ENCODE results near the gene BTBD10. TPM values are rescaled to one million over a fixed set of nuclear protein-coding genes. Genes with fewer than 3 reads are reported as not detected.

BTBD10 gene
- total and polyA plus RNA-seq, 2 donors from 2014 or later, result 12.9 to 27.9 TPM

DNA sequence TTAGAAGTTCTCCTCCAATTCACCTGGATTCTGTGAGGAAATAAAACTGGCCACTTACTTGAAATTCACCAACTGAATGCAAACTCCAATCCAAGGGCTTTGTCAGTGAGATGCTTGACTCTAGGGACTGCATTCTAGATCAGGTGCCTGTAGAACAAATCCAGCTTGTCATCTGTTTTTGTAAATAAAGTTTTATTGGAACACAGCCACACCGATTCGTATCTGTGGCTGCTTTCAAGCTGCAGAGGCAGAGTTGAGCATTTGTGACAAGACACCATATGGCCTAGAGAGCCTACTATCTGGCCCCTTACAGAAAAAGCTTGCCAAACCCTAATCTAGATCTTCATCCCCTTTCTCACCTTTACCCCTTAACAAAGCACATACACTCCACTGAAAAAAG is 82.3 kb downstream of the BTBD10 start:
- H3K4me1 ChIP-seq (ENCODE audit: control insufficient read depth in 2 of 3, insufficient read depth in 2 of 3, low read depth in 1 of 3, low read length in 3 of 3), result no peaks in the 10 kb centered on the region
- DNase-seq, result no peak
- H3K9ac ChIP-seq (ENCODE audit: low read length in 3 of 3), result no peak overlapping the region
- intact Hi-C loops (cut with DNase I), result no loop called here
- H3K9me3 ChIP-seq (ENCODE audit: control insufficient read depth in 2 of 3, insufficient read depth in 1 of 3, low read length in 3 of 3), result no peaks in the 10 kb centered on the region
- no peak for FAIRE-seq
- H3K27ac ChIP-seq (ENCODE audit: low read depth in 2 of 2, low read length in 2 of 2), result no peak overlapping the region
- peaks cover 0 to 20% (median 14%) of the 10 kb centered on the region in 3 donors for H3K36me3 ChIP-seq (ENCODE audit: control insufficient read depth in 2 of 3, insufficient read depth in 3 of 3, low read length in 3 of 3)
- no peak overlapping the region for H3K4me3 ChIP-seq (ENCODE audit: low read length in 3 of 3)
- TF ChIP-seq, protein P1, sequence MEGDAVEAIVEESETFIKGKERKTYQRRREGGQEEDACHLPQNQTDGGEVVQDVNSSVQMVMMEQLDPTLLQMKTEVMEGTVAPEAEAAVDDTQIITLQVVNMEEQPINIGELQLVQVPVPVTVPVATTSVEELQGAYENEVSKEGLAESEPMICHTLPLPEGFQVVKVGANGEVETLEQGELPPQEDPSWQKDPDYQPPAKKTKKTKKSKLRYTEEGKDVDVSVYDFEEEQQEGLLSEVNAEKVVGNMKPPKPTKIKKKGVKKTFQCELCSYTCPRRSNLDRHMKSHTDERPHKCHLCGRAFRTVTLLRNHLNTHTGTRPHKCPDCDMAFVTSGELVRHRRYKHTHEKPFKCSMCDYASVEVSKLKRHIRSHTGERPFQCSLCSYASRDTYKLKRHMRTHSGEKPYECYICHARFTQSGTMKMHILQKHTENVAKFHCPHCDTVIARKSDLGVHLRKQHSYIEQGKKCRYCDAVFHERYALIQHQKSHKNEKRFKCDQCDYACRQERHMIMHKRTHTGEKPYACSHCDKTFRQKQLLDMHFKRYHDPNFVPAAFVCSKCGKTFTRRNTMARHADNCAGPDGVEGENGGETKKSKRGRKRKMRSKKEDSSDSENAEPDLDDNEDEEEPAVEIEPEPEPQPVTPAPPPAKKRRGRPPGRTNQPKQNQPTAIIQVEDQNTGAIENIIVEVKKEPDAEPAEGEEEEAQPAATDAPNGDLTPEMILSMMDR (IDR thresholded peaks at IDR 0.05; ENCODE audit: borderline replicate concordance, extremely low read depth, insufficient read depth), result no peak
- no peaks in the 10 kb centered on the region for H3K27me3 ChIP-seq (ENCODE audit: control insufficient read depth, insufficient read depth, low read length)

DNA sequence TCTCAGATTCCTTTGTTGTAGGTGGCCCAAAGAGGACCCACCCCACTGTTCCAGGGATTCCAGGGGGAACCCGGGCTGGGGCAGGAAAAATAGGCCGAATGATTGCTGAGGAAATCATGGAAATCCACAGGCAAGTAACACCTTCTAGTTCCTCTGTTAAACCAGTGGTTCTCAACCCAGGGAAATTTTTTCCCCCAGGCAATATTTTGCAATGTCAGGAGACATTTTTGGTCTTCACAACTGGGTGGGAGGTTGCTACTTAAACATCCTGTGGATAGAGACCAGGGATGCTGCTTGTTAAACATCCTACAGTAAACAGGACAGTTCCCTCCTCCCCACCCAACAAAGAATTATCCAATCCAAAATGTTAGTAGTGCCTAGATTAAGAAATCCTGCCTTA is 84.7 kb downstream of the BTBD10 start:
- no peaks in the 10 kb centered on the region for H3K4me1 ChIP-seq (ENCODE audit: control insufficient read depth in 2 of 3, insufficient read depth in 2 of 3, low read depth in 1 of 3, low read length in 3 of 3)
- TF ChIP-seq, protein P1 (IDR thresholded peaks at IDR 0.05; ENCODE audit: borderline replicate concordance, extremely low read depth, insufficient read depth), result no peak
- FAIRE-seq (no peak), DNase-seq (no peak)
- no peaks in the 10 kb centered on the region for H3K27me3 ChIP-seq (ENCODE audit: control insufficient read depth, insufficient read depth, low read length)
- intact Hi-C loops (cut with DNase I), result no loop called here
- no peak overlapping the region for H3K27ac ChIP-seq (ENCODE audit: low read depth in 2 of 2, low read length in 2 of 2)
- peaks cover 0 to 31% (median 30%) of the 10 kb centered on the region in 3 donors for H3K36me3 ChIP-seq (ENCODE audit: control insufficient read depth in 2 of 3, insufficient read depth in 3 of 3, low read length in 3 of 3)
- H3K9me3 ChIP-seq (ENCODE audit: control insufficient read depth in 2 of 3, insufficient read depth in 1 of 3, low read length in 3 of 3), result no peaks in the 10 kb centered on the region
- no peak overlapping the region for H3K9ac ChIP-seq (ENCODE audit: low read length in 3 of 3)
- no peak overlapping the region for H3K4me3 ChIP-seq (ENCODE audit: low read length in 3 of 3)

DNA sequence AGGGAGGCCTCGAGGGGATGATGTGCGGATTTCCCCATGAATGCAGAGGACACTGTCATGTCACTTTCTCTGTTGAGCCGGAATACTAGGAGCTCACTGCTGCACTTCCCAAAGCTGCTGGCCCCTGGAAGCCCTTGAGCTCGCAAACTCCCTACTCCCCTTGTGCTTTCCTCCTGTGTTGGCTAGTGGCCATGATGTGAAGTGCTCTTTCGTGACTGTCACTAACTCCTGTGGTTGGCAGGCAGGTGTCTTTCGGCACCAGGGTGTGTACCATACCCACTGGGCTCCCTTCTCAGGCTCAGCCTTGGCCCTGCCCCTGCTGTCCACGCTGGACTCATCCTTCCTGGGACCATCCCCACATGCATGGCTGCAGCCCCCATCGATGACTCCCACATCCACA is 86.2 kb downstream of the BTBD10 start:
- peaks cover 0 to 37% (median 34%) of the 10 kb centered on the region in 3 donors for H3K36me3 ChIP-seq (ENCODE audit: control insufficient read depth in 2 of 3, insufficient read depth in 3 of 3, low read length in 3 of 3)
- FAIRE-seq, result no peak

More for the DNA sequence above, 86.2 kb downstream of the BTBD10 start:
- H3K4me3 ChIP-seq (ENCODE audit: low read length in 3 of 3), result no peak overlapping the region
- intact Hi-C loops (cut with DNase I), result no loop called here
- H3K9ac ChIP-seq (ENCODE audit: low read length in 3 of 3), result no peak overlapping the region
- no peaks in the 10 kb centered on the region for H3K27me3 ChIP-seq (ENCODE audit: control insufficient read depth, insufficient read depth, low read length)
- H3K4me1 ChIP-seq (ENCODE audit: control insufficient read depth in 2 of 3, insufficient read depth in 2 of 3, low read depth in 1 of 3, low read length in 3 of 3), result no peaks in the 10 kb centered on the region
- H3K27ac ChIP-seq (ENCODE audit: low read depth in 2 of 2, low read length in 2 of 2), result no peak overlapping the region
- H3K9me3 ChIP-seq (ENCODE audit: control insufficient read depth in 2 of 3, insufficient read depth in 1 of 3, low read length in 3 of 3), result no peaks in the 10 kb centered on the region
- TF ChIP-seq, protein P1 (IDR thresholded peaks at IDR 0.05; ENCODE audit: borderline replicate concordance, extremely low read depth, insufficient read depth), result no peak
- DNase-seq, result no peak
